Measurements from ENCODE around the gene ZNG1E. TPM values are rescaled to one million over a fixed set of nuclear protein-coding genes. Genes with fewer than 3 reads are reported as not detected.
"Not testable (repeated sequence)": the region's sequence is repeated elsewhere in the genome, so short reads cannot be mapped to it uniquely, and the experiment has no call there.

The ZNG1E gene
- total RNA-seq: 10 to 100 TPM; 49.0 to 73.0 TPM

- ATAC-seq (replicated peaks): not testable (repeated sequence)
Observed at GRCh38 chr9:65675589-65676021, at the start of gene ZNG1E. TSS of gene ZNG1E (plus strand) at chr9:65675928. CDS start at chr9:65675977, 49 bp downstream.

GRCh38 chr9:65673579-65673978 lies 2.1 kb upstream of the ZNG1E start:
- H3K27me3 Mint-ChIP-seq; H3K27ac Mint-ChIP-seq; H3K4me3 Mint-ChIP-seq; H3K4me1 Mint-ChIP-seq; H3K9me3 Mint-ChIP-seq; ATAC-seq (replicated peaks); H3K36me3 Mint-ChIP-seq (ENCODE audit: low read depth): not testable (repeated sequence)

More at GRCh38 chr9:65675589-65676021, at the start of gene ZNG1E:
- H3K4me1 Mint-ChIP-seq; H3K27me3 Mint-ChIP-seq; H3K36me3 Mint-ChIP-seq (ENCODE audit: low read depth); H3K9me3 Mint-ChIP-seq: not testable (repeated sequence)
- H3K4me3 Mint-ChIP-seq: peak within 1 kb of the TSS; percentile 55
- H3K27ac Mint-ChIP-seq: peak within 1 kb of the TSS; percentile 23

DNA sequence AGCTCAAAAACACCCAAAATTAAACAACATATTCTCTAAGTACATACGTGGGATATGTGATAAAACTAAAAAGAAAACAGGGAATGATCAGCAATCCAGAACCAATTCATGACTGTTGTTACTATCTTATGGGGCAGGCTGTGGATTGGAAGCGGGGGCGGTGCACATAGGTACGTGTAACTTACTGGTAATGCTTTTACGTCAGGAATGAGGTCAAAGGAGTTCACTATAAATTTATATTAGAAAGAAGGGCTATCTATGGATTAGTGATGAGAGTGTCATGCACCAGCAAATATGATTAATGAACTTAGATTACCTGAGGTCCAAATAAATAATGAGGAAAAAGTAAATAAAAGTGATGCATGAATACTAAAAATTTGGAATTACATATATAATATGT lies 710 bp upstream of the ZNG1E start:
- ATAC-seq (replicated peaks); H3K9me3 Mint-ChIP-seq; H3K27me3 Mint-ChIP-seq; H3K36me3 Mint-ChIP-seq (ENCODE audit: low read depth); H3K4me1 Mint-ChIP-seq: not testable (repeated sequence)
- peak overlapping the region; percentile 55 for H3K4me3 Mint-ChIP-seq
- H3K27ac Mint-ChIP-seq: peak overlapping the region; percentile 23

GRCh38 chr9:65676389-65676788 lies 661 bp downstream of the ZNG1E start:
- H3K27ac Mint-ChIP-seq; H3K9me3 Mint-ChIP-seq; H3K27me3 Mint-ChIP-seq; H3K4me1 Mint-ChIP-seq; ATAC-seq (replicated peaks); H3K36me3 Mint-ChIP-seq (ENCODE audit: low read depth): not testable (repeated sequence)
- peak overlapping the region; percentile 38 for H3K4me3 Mint-ChIP-seq

GRCh38 chr9:65678533-65678932 lies 2.8 kb downstream of the ZNG1E start:
- H3K9me3 Mint-ChIP-seq: not testable (repeated sequence)

DNA sequence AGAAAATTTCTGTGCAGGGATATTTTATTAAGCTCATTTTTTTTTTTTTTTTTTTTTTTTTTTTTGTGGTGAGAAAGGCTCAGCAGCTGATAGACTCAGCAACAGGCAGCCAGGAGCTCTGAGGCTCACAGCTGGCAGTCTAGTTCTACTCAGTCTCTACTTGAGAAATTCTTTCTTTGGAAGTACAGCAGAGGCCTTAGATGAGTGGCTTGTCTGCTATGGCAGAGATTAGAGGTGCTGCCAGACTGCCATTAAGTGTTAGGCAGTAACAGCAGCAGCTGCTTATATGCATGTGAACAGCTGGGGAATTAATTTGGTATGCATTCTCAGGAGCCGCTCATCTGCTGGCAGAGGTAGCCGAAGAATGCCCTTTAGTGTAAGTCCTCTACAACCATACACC lies 27.8 kb downstream of the ZNG1E start:
- not testable (repeated sequence) for H3K4me1 Mint-ChIP-seq; ATAC-seq (replicated peaks); H3K27me3 Mint-ChIP-seq; H3K4me3 Mint-ChIP-seq; H3K36me3 Mint-ChIP-seq (ENCODE audit: low read depth); H3K27ac Mint-ChIP-seq; H3K9me3 Mint-ChIP-seq

More at GRCh38 chr9:65678533-65678932, 2.8 kb downstream of the ZNG1E start:
- H3K27ac Mint-ChIP-seq; H3K27me3 Mint-ChIP-seq; H3K4me1 Mint-ChIP-seq; H3K4me3 Mint-ChIP-seq; ATAC-seq (replicated peaks): not testable (repeated sequence)
- H3K36me3 Mint-ChIP-seq (ENCODE audit: low read depth): peaks cover 11% of the 10 kb centered on the region

DNA sequence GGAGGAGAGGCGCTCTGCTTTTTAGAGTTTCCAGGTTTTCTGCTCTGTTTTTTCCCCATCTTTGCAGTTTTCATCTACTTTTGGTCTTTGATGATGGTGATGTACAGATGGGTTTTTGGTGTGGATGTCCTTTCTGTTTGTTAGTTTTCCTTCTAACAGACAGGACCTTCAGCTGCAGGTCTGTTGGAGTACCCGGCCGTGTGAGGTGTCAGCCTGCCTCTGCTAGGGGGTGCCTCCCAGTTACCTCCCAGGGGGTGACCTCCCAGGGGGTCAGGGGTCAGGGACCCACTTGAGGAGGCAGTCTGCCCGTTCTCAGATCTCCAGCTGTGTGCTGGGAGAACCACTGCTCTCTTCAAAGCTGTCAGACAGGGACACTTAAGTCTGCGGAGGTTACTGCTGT lies 38.7 kb downstream of the ZNG1E start:
- not testable (repeated sequence) for H3K36me3 Mint-ChIP-seq (ENCODE audit: low read depth); H3K9me3 Mint-ChIP-seq; H3K4me3 Mint-ChIP-seq; H3K27ac Mint-ChIP-seq; ATAC-seq (replicated peaks); H3K27me3 Mint-ChIP-seq; H3K4me1 Mint-ChIP-seq

GRCh38 chr9:65737096-65737564 lies 61.4 kb downstream of the ZNG1E start, which contains the start of gene FOXD4L4:
TSS of gene FOXD4L4 (plus strand) at chr9:65737146. CDS start at chr9:65737146, 0 bp downstream.
- not testable (repeated sequence) for H3K27ac Mint-ChIP-seq; H3K4me3 Mint-ChIP-seq; H3K27me3 Mint-ChIP-seq; H3K36me3 Mint-ChIP-seq (ENCODE audit: low read depth); H3K9me3 Mint-ChIP-seq; ATAC-seq (replicated peaks); H3K4me1 Mint-ChIP-seq

- not testable (repeated sequence) for H3K4me1 Mint-ChIP-seq; H3K27ac Mint-ChIP-seq; H3K36me3 Mint-ChIP-seq (ENCODE audit: low read depth); H3K4me3 Mint-ChIP-seq; H3K9me3 Mint-ChIP-seq; H3K27me3 Mint-ChIP-seq; ATAC-seq (replicated peaks)
Observed at GRCh38 chr9:65738133-65738532, 62.4 kb downstream of the ZNG1E start.

Other genes with a start within 250 kb of the ZNG1E start
- under 1 TPM; 0.15 to 0.24 TPM for gene FOXD4L4, start 61.2 kb downstream of the ZNG1E start, total RNA-seq

Data from activated T-helper 17 cell treated with anti-CD3 and anti-CD28 coated beads, Interleukin-2, amount 50 U/mL, for 72 hours (primary cell).